PC-9 (cell line): ENCODE results near the gene UCHL1. TPM values are rescaled to one million over a fixed set of nuclear protein-coding genes. Genes with fewer than 3 reads are reported as not detected.

Experiments used
- BruUV-seq: library from RNA; stranded (reverse); fragments of 400-500 nt; replicated peaks from 2 replicates; lab custom pipeline; 2021; lab: Mats Ljungman, UMichigan
- CTCF ChIA-PET: fragments of 300-600 bp; sonication (Branson Sonifier 250); formaldehyde crosslinking; loops from one replicate; lab custom pipeline; 2022; ENCODE audit warnings: antibody characterized with exemption; lab: Charles Lee
- POLR2A ChIA-PET: fragments of 300-600 bp; sonication (Branson Sonifier 250); formaldehyde crosslinking; loops from one replicate; lab custom pipeline; 2022; ENCODE audit warnings: antibody characterized with exemption; ENCODE audit not compliant: unreplicated experiment; lab: Charles Lee
- DNase-seq, 2 experiments: peaks; one replicate each; pipeline versions ENCODE4 v3.0.0 to v3.0.0-alpha.2; 2015 to 2022; ENCODE audit warnings: mixed read lengths in 1 of 2
- H2AFZ ChIP-seq: fragments of 200-600 bp; sonication (generic); 2 replicates; pipeline ENCODE4 v1.8.1; 2017; ENCODE audit warnings: antibody characterized with exemption
- H3F3A ChIP-seq: fragments of 200-600 bp; sonication (generic); 2 replicates; pipeline ENCODE4 v1.8.1; 2017; ENCODE audit warnings: antibody characterized with exemption, mild to moderate bottlenecking, low read depth; ENCODE audit not compliant: insufficient read depth
- H3K27ac ChIP-seq: fragments of 200-600 bp; sonication (generic); 2 replicates; pipeline ENCODE4 v1.6.1; 2016; ENCODE audit warnings: mixed run types
- H3K27me3 ChIP-seq: fragments of 200-600 bp; sonication (generic); 2 replicates; pipeline ENCODE4 v1.6.1; 2016; ENCODE audit warnings: low read depth, mixed run types; ENCODE audit not compliant: insufficient read depth
- H3K36me3 ChIP-seq: fragments of 200-600 bp; sonication (generic); 2 replicates; pipeline ENCODE4 v1.6.1; 2016; ENCODE audit warnings: low read depth, mixed run types
- H3K4me1 ChIP-seq: fragments of 200-600 bp; sonication (generic); replicated peaks from 2 replicates; pipeline ENCODE4 v1.6.1; 2016; ENCODE audit warnings: mixed run types; ENCODE audit not compliant: insufficient read depth
- H3K4me2 ChIP-seq: fragments of 200-600 bp; sonication (generic); 2 replicates; pipeline ENCODE4 v1.6.1; 2017; ENCODE audit warnings: mixed run types
- H3K4me3 ChIP-seq: fragments of 200-600 bp; sonication (generic); 2 replicates; pipeline ENCODE4 v1.6.1; 2016; ENCODE audit warnings: mixed run types
- H3K79me2 ChIP-seq: fragments of 200-600 bp; sonication (generic); 2 replicates; pipeline ENCODE4 v1.6.1; 2017; ENCODE audit warnings: low read depth, mixed run types
- H3K9me2 ChIP-seq: fragments of 200-600 bp; sonication (generic); 2 replicates; pipeline ENCODE4 v1.8.1; 2017; ENCODE audit warnings: mild to moderate bottlenecking; ENCODE audit not compliant: insufficient read depth
- H3K9me3 ChIP-seq: fragments of 200-600 bp; sonication (generic); 2 replicates; pipeline ENCODE4 v1.8.1; 2016; ENCODE audit warnings: low read depth; ENCODE audit not compliant: insufficient read depth
- H4K20me1 ChIP-seq: fragments of 200-600 bp; sonication (generic); 2 replicates; pipeline ENCODE4 v1.8.1; 2017; ENCODE audit not compliant: insufficient read depth
- EZH2 ChIP-seq: fragments of 200-600 bp; sonication (generic); IDR thresholded peaks from 2 replicates; pipeline ENCODE4 v1.8.0; 2017; ENCODE audit warnings: antibody characterized with exemption, low read depth
- intact Hi-C: fragments of 100-400 bp; cut with micrococcal nuclease; formaldehyde crosslinking; loops from one replicate; pipeline ENCODE4 v1.10.0; 2022; ENCODE audit not compliant: unreplicated experiment
- total RNA-seq: library from RNA; stranded (reverse); gene quantifications from 2 replicates; pipeline ENCODE4 v1.2.3, GENCODE V29; 2021
- TF ChIP-seq, protein P1 (sequence below): fragments of 200-600 bp; sonication (generic); conservative IDR thresholded peaks from 2 replicates; pipeline ENCODE4 v1.6.1; 2017; ENCODE audit warnings: mixed run types, antibody characterized with exemption, mild to moderate bottlenecking, moderate library complexity

UCHL1 gene
- total RNA-seq, 1 experiment from 2014 or later: 1,253 TPM

- BruUV-seq: no TSS peak
- DNase-seq: no peak
- Histone ChIP-seq H4K20me1 (no peaks in the 10 kb centered on the region), H3K9me3 (no peaks in the 10 kb centered on the region), H3K36me3 (no peaks in the 10 kb centered on the region), H3K27ac (no peak overlapping the region), H3K27me3 (no peaks in the 10 kb centered on the region), H3K4me1 (no peaks in the 10 kb centered on the region), H2AFZ (no peak overlapping the region), H3K4me3 (no peak overlapping the region), H3K9me2 (no peaks in the 10 kb centered on the region), H3F3A (no peaks in the 10 kb centered on the region), H3K79me2 (no peaks in the 10 kb centered on the region), H3K4me2 (no peak overlapping the region)
- TF ChIP-seq, protein P1, sequence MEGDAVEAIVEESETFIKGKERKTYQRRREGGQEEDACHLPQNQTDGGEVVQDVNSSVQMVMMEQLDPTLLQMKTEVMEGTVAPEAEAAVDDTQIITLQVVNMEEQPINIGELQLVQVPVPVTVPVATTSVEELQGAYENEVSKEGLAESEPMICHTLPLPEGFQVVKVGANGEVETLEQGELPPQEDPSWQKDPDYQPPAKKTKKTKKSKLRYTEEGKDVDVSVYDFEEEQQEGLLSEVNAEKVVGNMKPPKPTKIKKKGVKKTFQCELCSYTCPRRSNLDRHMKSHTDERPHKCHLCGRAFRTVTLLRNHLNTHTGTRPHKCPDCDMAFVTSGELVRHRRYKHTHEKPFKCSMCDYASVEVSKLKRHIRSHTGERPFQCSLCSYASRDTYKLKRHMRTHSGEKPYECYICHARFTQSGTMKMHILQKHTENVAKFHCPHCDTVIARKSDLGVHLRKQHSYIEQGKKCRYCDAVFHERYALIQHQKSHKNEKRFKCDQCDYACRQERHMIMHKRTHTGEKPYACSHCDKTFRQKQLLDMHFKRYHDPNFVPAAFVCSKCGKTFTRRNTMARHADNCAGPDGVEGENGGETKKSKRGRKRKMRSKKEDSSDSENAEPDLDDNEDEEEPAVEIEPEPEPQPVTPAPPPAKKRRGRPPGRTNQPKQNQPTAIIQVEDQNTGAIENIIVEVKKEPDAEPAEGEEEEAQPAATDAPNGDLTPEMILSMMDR: no peak
- no peak for TF ChIP-seq EZH2
- ChIA-PET POLR2A (interaction anchor here (0.5 kb wide), 1 partner anchor 971 kb away, joined by 4 read pairs; no protein-coding TSS in a partner anchor), CTCF (no interaction called here)
- intact Hi-C loops: no loop called here
Observed at GRCh38 chr4:41236032-41236431, 20.7 kb upstream of the UCHL1 start.

GRCh38 chr4:41236508-41236907 lies 20.2 kb upstream of the UCHL1 start:
- POLR2A ChIA-PET: no interaction called here

GRCh38 chr4:41241919-41242318 lies 14.8 kb upstream of the UCHL1 start:
- CTCF ChIA-PET: no interaction called here
- no peaks in the 10 kb centered on the region for H4K20me1 ChIP-seq
- TF ChIP-seq EZH2: no peak
- TF ChIP-seq, protein P1: no peak
- no peaks in the 10 kb centered on the region for H3K9me2 ChIP-seq
- H3K36me3 ChIP-seq: no peaks in the 10 kb centered on the region
- H3K27me3 ChIP-seq: no peaks in the 10 kb centered on the region
- H3F3A ChIP-seq: no peaks in the 10 kb centered on the region
- H2AFZ ChIP-seq: no peak overlapping the region
- H3K4me2 ChIP-seq: no peak overlapping the region
- no peak overlapping the region for H3K4me3 ChIP-seq
- H3K79me2 ChIP-seq: no peaks in the 10 kb centered on the region
- no peak overlapping the region for H3K27ac ChIP-seq
- no TSS peak for BruUV-seq
- no peak for DNase-seq
- no peaks in the 10 kb centered on the region for H3K4me1 ChIP-seq
- POLR2A ChIA-PET: no interaction called here
- no peaks in the 10 kb centered on the region for H3K9me3 ChIP-seq
- intact Hi-C loops: no loop called here

More at GRCh38 chr4:41236508-41236907, 20.2 kb upstream of the UCHL1 start:
- Histone ChIP-seq H3K9me3 (no peaks in the 10 kb centered on the region), H3K36me3 (no peaks in the 10 kb centered on the region), H2AFZ (no peak overlapping the region), H3F3A (no peaks in the 10 kb centered on the region), H3K27ac (no peak overlapping the region), H3K4me2 (no peak overlapping the region), H3K27me3 (no peaks in the 10 kb centered on the region), H3K4me3 (no peak overlapping the region), H4K20me1 (no peaks in the 10 kb centered on the region), H3K9me2 (no peaks in the 10 kb centered on the region), H3K4me1 (no peaks in the 10 kb centered on the region), H3K79me2 (no peaks in the 10 kb centered on the region)
- TF ChIP-seq EZH2: no peak
- TF ChIP-seq, protein P1: no peak
- no peak for DNase-seq
- CTCF ChIA-PET: no interaction called here
- intact Hi-C loops: no loop called here
- no TSS peak for BruUV-seq
